GM10266 (cell line): ENCODE data around the gene CD8B2.
"Not testable (repeated sequence)": the region's sequence is repeated elsewhere in the genome, so short reads cannot be mapped to it uniquely, and the experiment has no call there.

ENCODE experiments used
- DNase-seq: peaks from one replicate; pipeline ENCODE4 v3.0.0; 2012; ENCODE audit errors: extremely low spot score
- TF ChIP-seq, protein P1 (sequence below): IDR thresholded peaks from 2 replicates; pipeline ENCODE4 v1.5.1; 2012; ENCODE audit warnings: mild to moderate bottlenecking, low read depth; ENCODE audit not compliant: control insufficient read depth, insufficient read depth; ENCODE audit errors: missing control alignments

Gene CD8B2

DNA sequence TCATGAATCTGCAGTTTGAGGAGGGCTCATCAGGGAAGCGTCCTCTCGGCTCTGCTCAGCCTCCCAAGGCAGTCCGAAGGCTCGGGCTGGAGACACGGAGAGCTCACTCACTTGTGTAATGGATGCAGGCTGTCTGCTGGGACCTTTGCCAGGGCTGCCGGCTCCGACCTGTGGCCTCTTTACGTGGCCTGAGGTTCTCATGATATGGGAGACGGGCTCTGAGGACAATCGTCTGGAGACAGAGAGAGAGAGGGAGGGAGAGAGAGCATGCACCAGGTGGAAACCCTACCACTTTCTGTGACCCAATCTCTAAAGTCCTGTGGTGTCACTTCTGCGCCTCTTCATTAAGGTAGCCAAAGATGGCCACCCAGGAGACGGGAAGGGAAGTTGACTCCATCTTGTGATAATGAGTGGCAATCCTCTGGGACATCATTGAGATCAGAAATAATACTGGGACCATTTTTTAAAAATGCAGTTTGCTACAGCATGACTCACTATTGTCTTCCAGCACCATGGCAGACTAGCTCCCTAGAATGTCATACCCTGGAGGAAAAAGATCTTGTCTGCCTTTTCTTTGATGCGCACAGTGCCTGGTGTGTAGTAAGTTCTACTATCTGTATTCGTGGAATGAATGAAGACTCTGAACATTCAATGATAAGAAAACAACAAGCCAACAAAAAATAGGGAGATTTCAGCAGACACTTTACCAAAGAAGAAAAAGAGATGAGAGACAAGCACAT, 60.2 kb downstream of the CD8B2 start:
- TF ChIP-seq, protein P1, sequence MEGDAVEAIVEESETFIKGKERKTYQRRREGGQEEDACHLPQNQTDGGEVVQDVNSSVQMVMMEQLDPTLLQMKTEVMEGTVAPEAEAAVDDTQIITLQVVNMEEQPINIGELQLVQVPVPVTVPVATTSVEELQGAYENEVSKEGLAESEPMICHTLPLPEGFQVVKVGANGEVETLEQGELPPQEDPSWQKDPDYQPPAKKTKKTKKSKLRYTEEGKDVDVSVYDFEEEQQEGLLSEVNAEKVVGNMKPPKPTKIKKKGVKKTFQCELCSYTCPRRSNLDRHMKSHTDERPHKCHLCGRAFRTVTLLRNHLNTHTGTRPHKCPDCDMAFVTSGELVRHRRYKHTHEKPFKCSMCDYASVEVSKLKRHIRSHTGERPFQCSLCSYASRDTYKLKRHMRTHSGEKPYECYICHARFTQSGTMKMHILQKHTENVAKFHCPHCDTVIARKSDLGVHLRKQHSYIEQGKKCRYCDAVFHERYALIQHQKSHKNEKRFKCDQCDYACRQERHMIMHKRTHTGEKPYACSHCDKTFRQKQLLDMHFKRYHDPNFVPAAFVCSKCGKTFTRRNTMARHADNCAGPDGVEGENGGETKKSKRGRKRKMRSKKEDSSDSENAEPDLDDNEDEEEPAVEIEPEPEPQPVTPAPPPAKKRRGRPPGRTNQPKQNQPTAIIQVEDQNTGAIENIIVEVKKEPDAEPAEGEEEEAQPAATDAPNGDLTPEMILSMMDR = no peak
- DNase-seq = no peak

DNA sequence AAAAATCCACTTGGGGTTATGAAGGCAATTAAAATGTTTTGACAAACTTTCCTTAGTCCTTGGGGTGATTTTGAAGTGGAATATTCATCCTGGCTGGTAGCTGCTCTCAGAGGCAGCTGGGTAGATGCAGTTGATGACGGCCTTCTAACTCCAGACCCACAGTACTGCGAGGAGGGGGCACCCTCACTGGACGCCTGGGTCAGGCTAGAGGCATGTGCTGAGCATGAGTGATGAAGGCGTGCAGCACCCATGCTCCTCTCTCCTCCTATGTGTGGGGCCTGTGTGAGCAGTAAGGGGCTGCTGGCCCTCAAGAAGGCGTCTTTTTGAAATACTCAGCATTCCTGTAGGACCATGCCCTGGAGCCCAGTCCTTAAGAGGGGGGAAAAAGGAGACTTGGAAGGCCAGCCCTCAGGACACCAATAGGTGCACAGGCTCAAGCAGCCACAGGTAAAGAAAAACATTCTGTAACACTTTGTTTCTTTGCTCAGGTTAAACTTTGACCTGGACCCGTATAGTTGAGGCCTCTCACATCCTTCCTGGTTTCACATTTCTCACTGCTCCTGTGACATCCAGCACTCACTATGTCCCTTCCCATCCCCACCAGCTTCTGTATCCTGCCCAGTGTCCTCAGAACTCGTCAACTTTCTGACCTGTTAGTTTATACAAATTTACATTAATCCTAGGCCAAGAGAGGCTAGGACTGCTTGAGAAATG, 64.4 kb downstream of the CD8B2 start:
- TF ChIP-seq, protein P1 = no peak
- DNase-seq = no peak

DNA sequence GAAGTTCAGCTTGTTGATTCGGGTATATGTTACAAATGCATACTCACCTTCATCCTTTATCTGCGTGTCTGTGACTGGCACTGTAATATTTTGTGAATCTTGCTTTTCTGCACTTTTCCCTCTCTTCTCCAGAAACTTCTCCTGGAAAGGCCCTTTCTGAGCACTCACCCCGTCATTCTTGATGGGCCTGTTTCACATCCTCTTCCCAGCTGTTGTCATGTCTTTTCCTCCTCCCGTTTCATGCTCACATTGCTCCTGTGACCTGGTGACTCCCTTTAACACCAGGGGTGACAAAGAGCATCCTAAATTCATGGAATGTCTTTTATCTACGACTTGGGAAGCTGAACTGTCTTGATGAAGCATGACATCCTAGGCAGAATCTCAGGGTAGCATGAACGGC, 65.8 kb downstream of the CD8B2 start:
- no peak for DNase-seq
- TF ChIP-seq, protein P1 = no peak

DNA sequence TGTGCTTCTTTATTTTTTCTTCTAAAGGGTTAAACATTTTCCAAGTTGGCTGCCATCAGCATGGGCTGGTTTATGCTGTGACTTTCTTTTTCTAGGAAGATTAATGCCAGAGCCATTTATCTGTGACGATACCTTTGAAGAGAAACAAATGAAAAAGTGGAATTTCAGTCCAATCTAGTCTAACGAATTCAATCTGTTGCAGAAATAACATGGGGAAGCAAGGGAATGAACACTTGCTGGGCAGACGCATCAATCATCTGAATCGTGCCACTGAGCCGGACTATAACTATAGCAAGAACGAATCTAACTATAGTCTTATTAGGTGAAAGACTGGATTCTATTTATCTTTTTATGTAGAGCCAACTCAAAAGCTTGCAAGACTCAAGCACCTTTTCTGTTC, 66.2 kb downstream of the CD8B2 start:
- no peak for DNase-seq
- TF ChIP-seq, protein P1 = no peak

DNA sequence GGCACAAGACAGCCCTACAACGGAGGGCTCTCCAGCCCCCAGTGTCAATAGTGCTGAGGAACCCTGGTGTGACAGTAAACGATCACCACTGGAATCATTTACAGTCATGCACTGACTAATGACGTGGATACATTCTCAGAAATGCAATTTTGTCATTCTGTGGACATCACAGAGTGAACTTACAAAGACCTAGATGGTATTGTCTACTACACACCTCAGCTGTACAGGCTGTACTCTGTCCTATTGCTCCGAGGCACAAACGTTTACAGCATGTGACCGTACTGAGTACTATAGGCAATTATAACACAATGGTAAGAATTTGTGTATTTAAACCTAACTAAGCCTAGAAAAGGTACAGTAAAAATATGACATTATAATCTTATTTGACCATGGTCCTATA, 67.2 kb downstream of the CD8B2 start:
- no peak for DNase-seq
- TF ChIP-seq, protein P1 = no peak

DNA sequence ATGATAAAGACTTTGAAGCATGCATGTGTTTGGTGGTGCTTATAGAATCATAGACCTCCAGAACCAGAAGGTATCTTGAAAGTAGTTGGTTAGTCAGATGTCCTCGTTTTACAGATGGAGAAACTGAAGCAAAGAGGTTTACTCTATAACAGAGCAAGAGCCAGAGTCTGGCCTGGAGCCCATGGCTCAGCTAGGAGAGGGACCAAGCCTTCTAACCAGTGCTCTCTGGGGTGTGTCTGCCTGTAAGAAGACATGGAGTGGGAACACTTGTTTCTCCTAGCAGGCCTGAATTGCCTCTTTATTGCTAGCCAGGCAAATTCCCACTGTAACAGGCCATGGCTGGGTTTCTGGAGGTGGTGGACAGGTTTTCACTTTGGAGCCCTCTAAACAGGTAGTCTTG, 67.9 kb downstream of the CD8B2 start:
- TF ChIP-seq, protein P1 = no peak
- DNase-seq = no peak

DNA sequence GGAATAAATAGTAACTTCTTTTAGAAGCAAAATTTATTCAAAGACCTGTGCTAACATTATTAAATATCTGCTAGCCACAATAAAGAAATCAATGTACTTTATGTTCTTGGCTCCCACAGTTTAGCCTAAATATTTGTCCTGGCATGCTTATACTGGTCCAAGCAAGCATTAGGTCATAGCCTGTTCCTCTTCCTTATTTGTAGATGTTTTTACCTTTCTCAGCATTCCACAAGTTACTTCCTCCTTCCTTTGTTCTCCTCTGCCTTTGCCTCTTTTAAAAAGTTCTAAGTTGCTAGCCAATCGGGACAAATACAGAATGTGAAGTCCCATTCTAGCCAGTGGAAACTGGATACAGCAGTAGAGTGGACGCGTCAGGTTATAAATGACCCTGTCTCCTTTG, 72.6 kb downstream of the CD8B2 start:
- not testable (repeated sequence) for DNase-seq

DNA sequence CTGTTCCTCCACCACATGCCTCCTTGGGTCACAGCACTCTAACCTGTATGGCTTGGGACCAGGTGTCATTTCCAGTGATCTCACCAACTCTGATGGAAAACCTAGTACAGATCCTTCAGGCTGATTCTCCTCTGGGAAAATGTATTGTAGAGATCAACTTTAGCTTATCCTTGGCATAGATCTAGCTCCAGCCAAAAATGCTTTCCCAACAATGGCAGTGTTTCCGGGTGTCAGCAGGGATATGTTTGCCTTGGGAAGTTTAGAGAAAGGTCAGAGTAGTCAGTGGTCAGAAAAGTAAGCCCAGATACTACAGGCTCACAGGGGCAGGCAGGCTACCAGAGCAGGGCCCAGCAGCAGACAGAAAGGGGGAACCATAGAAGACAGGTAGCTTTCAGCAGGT, 73.6 kb downstream of the CD8B2 start:
- DNase-seq = no peak
- TF ChIP-seq, protein P1 = no peak
